B cell (primary cell): ENCODE data around the gene MAPT. TPM values are rescaled to one million over a fixed set of nuclear protein-coding genes. Genes with fewer than 3 reads are reported as not detected.

ENCODE experiments used
- ATAC-seq: fragments of 200-7000 bp; cut with Tn5 transposase; one replicate; pipeline ENCODE4 v1.10.0; 2021; ENCODE audit warnings: low read depth, mild to moderate bottlenecking, moderate number of reproducible peaks, moderate library complexity
- CTCF ChIA-PET: fragments of 350-600 bp; sonication (Branson Sonifier 250); formaldehyde crosslinking; loops from one replicate; lab custom pipeline; 2021; ENCODE audit warnings: antibody characterized with exemption, inconsistent platforms; lab: Charles Lee
- POLR2A ChIA-PET: fragments of 350-600 bp; sonication (Branson Sonifier 250); formaldehyde crosslinking; loops from one replicate; lab custom pipeline; 2021; ENCODE audit warnings: antibody characterized with exemption; lab: Charles Lee
- DNase-seq: peaks from one replicate; pipeline ENCODE4 v3.0.0; 2013
- H2AFZ ChIP-seq: 2 replicates; pipeline ENCODE4 v1.6.1; 2012; ENCODE audit warnings: mild to moderate bottlenecking, low read depth, low read length; ENCODE audit not compliant: insufficient read depth, poor library complexity, severe bottlenecking
- H3K27ac ChIP-seq, 2 donors: 1 replicate in 1 of 2; 2 replicates in 1 of 2; pipeline ENCODE4 v1.5.1; 2012 to 2013; ENCODE audit warnings: low read length in 2 of 2, mild to moderate bottlenecking in 2 of 2, moderate library complexity in 1 of 2
- H3K27me3 ChIP-seq, 4 experiments: fragments of 200-600 bp in 1 of 4; sonication (generic) in 1 of 4; replicated peaks in 1 of 4; 1 replicate in 2 of 4; 2 replicates in 2 of 4; pipeline versions ENCODE4 v1.6.1 to v1.7.0; 2013 to 2016; ENCODE audit warnings: low read length in 3 of 4, mild to moderate bottlenecking in 2 of 4, mixed read lengths in 1 of 4, moderate library complexity in 1 of 4; ENCODE audit not compliant: insufficient read depth in 4 of 4, control insufficient read depth in 3 of 4; ENCODE audit errors: control extremely low read depth in 1 of 4
- H3K36me3 ChIP-seq, 2 experiments: replicated peaks in 1 of 2; 1 replicate in 1 of 2; 2 replicates in 1 of 2; pipeline versions ENCODE4 v1.6.1 to v1.7.1; 2013; ENCODE audit warnings: low read length in 1 of 2; ENCODE audit not compliant: insufficient read depth in 2 of 2, control insufficient read depth in 1 of 2; ENCODE audit errors: control extremely low read depth in 1 of 2, extremely low read depth in 1 of 2
- H3K4me1 ChIP-seq, 2 donors: fragments of 200-600 bp in 1 of 2; sonication (generic) in 1 of 2; 1 replicate in 1 of 2; 2 replicates in 1 of 2; pipeline versions ENCODE4 v1.5.1 to v1.6.1; 2013 to 2017; ENCODE audit warnings: low read length in 2 of 2; ENCODE audit not compliant: control insufficient read depth in 2 of 2, insufficient read depth in 2 of 2
- H3K4me2 ChIP-seq: replicated peaks from 2 replicates; pipeline ENCODE3; 2012; ENCODE audit warnings: mild to moderate bottlenecking, low read depth, low read length; ENCODE audit not compliant: poor library complexity, severe bottlenecking
- H3K4me3 ChIP-seq, 5 experiments: fragments of 200-600 bp in 1 of 5; sonication (generic) in 1 of 5; 1 replicate in 3 of 5; 2 replicates in 2 of 5; pipeline versions ENCODE4 v1.5.1 to v1.7.0; 2011 to 2016; ENCODE audit warnings: low read length in 4 of 5, mild to moderate bottlenecking in 4 of 5, low read depth in 2 of 5, control low read depth in 1 of 5, moderate library complexity in 1 of 5; ENCODE audit not compliant: insufficient read depth in 1 of 5; ENCODE audit errors: control extremely low read depth in 1 of 5, extremely low read depth in 1 of 5
- H3K79me2 ChIP-seq: fragments of 200-600 bp; sonication (generic); one replicate; pipeline ENCODE4 v1.6.0; 2016; ENCODE audit warnings: low read length; ENCODE audit not compliant: control insufficient read depth, insufficient read depth
- H3K9ac ChIP-seq: fragments of 200-600 bp; sonication (generic); 2 replicates; pipeline ENCODE4 v1.6.1; 2017; ENCODE audit warnings: mild to moderate bottlenecking, low read length, moderate library complexity
- H3K9me3 ChIP-seq, 3 donors: one replicate each; pipeline versions ENCODE4 v1.6.1 to v1.7.1; 2013; ENCODE audit warnings: low read length in 2 of 3; ENCODE audit not compliant: control insufficient read depth in 2 of 3, insufficient read depth in 1 of 3; ENCODE audit errors: control extremely low read depth in 1 of 3
- H4K20me1 ChIP-seq: 2 replicates; pipeline ENCODE4 v1.6.0; 2012; ENCODE audit warnings: mild to moderate bottlenecking, low read length; ENCODE audit not compliant: insufficient read depth, control insufficient read depth, poor library complexity, severe bottlenecking
- H3K27ac Mint-ChIP-seq: one replicate; pipeline ENCODE4 v1.8.0; 2021; ENCODE audit warnings: mixed read lengths
- H3K27me3 Mint-ChIP-seq: one replicate; pipeline ENCODE4 v1.8.0; 2021; ENCODE audit warnings: mixed read lengths
- H3K4me1 Mint-ChIP-seq: one replicate; pipeline ENCODE4 v1.8.0; 2021; ENCODE audit warnings: mixed read lengths
- H3K4me3 Mint-ChIP-seq: one replicate; pipeline ENCODE4 v1.8.0; 2021; ENCODE audit warnings: mixed read lengths
- H3K9me3 Mint-ChIP-seq: one replicate; pipeline ENCODE4 v1.8.0; 2022; ENCODE audit warnings: mixed read lengths; ENCODE audit not compliant: insufficient read depth
- EZH2 ChIP-seq: IDR thresholded peaks from 2 replicates; pipeline ENCODE4 v1.6.1; 2012; ENCODE audit warnings: borderline replicate concordance, low read depth, mild to moderate bottlenecking, moderate library complexity, low read length; ENCODE audit not compliant: insufficient read depth, poor library complexity, severe bottlenecking
- WGBS: methylation state at CpG from one replicate; pipeline ENCODE4 v1.1.5; 2013; ENCODE audit warnings: missing lambda C conversion rate; ENCODE audit not compliant: insufficient coverage; 5-methylcytosine and 5-hydroxymethylcytosine counted together
- intact Hi-C: fragments of 100-400 bp; cut with micrococcal nuclease; formaldehyde crosslinking; loops from one replicate; pipeline ENCODE4 v1.10.0; 2022
- polyA plus RNA-seq: library from polyadenylated mRNA; depleted of rRNA; stranded (reverse); fragments of >200 nt; gene quantifications from 2 replicates; pipeline ENCODE4 v1.2.3, GENCODE V29; 2012
- total RNA-seq, 2 donors: library from RNA; stranded (reverse); fragments of 120-200 nt in 1 of 2; gene quantifications; 1 replicate in 1 of 2; 2 replicates in 1 of 2; pipeline versions ENCODE4 v1.2.3 to v1.2.4, GENCODE V29; 2013 to 2022
- TF ChIP-seq, protein P1 (sequence below): fragments of 200-600 bp; IDR thresholded peaks from one replicate; pipeline ENCODE4 v1.8.0; 2022; ENCODE audit warnings: antibody characterized with exemption, mild to moderate bottlenecking

The MAPT gene
- total and polyA plus RNA-seq, 2 donors (not counting 1 experiment from before 2014, with no cell fraction given) = 0.13 to 0.20 TPM

DNA sequence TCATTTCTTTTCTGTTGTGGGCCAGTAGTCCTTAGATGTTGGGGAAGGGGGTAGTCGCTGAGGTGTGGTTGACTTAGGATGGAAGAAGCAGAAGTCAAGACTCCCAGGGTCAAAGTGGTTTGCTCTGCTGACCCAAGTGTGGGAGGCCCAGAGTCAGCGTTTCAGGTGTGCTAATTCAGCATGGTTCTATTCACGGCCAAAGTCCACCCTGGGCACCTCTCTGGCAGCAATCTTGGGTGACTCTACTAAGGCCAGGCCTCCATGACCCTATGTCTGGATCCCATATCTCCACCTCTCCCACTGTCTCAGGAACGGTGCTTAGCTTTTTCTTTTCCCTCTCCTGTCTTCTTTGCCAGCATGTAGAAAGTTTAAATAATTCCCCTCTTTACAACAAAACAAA lies 32.9 kb downstream of the MAPT start:
- TF ChIP-seq EZH2 = no peak
- TF ChIP-seq, protein P1, sequence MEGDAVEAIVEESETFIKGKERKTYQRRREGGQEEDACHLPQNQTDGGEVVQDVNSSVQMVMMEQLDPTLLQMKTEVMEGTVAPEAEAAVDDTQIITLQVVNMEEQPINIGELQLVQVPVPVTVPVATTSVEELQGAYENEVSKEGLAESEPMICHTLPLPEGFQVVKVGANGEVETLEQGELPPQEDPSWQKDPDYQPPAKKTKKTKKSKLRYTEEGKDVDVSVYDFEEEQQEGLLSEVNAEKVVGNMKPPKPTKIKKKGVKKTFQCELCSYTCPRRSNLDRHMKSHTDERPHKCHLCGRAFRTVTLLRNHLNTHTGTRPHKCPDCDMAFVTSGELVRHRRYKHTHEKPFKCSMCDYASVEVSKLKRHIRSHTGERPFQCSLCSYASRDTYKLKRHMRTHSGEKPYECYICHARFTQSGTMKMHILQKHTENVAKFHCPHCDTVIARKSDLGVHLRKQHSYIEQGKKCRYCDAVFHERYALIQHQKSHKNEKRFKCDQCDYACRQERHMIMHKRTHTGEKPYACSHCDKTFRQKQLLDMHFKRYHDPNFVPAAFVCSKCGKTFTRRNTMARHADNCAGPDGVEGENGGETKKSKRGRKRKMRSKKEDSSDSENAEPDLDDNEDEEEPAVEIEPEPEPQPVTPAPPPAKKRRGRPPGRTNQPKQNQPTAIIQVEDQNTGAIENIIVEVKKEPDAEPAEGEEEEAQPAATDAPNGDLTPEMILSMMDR = no peak
- no peak for ATAC-seq
- CTCF ChIA-PET = no interaction called here

DNA sequence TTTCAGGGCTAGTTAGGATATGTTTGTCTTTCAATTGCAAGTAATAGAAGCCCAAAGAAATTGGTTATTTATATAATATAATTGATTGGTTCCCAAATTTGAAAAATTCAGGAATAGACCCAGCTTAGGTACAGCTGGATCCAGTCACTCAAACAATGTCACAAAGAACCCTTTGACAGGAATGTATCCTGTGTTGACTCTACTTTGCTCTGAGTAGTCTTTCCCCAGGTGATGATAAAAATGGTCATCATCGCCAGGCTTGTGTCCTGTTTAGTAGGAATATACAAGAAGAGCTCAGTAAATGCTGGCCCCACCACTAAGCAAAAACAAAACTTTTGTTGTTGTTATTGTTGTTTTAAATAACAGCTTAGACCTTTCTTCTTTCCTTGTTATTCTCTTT lies 35.0 kb downstream of the MAPT start:
- POLR2A ChIA-PET = no interaction called here

More for the DNA sequence above, 32.9 kb downstream of the MAPT start:
- Histone ChIP-seq H3K9ac (no peak overlapping the region), H3K27ac (no peak overlapping the region), H3K27me3 (peaks cover 0 to 5% (median 0%) of the 10 kb centered on the region in 4 experiments), H3K79me2 (no peaks in the 10 kb centered on the region), H3K9me3 (peaks cover 2 to 18% (median 10%) of the 10 kb centered on the region in 3 donors), H3K4me3 (no peak overlapping the region), H3K4me2 (no peak overlapping the region), H3K4me1 (no peaks in the 10 kb centered on the region), H3K36me3 (no peaks in the 10 kb centered on the region), H4K20me1 (no peaks in the 10 kb centered on the region), H2AFZ (no peak overlapping the region)
- Mint-ChIP-seq H3K4me3 (no peak overlapping the region), H3K9me3 (peaks cover 4% of the 10 kb centered on the region), H3K4me1 (no peaks in the 10 kb centered on the region), H3K27ac (no peak overlapping the region), H3K27me3 (peaks cover 38% of the 10 kb centered on the region)
- intact Hi-C loops = no loop called here
- no peak for DNase-seq
- POLR2A ChIA-PET = no interaction called here
- WGBS = 89% methylated on average over 4 of the region's 4 CpGs

More for the DNA sequence above, 35.0 kb downstream of the MAPT start:
- Histone ChIP-seq H3K4me2 (no peak overlapping the region), H3K4me3 (no peak overlapping the region), H3K27me3 (peaks cover 0 to 5% (median 0%) of the 10 kb centered on the region in 4 experiments), H3K36me3 (no peaks in the 10 kb centered on the region), H3K79me2 (no peaks in the 10 kb centered on the region), H4K20me1 (no peaks in the 10 kb centered on the region), H2AFZ (no peak overlapping the region), H3K9ac (no peak overlapping the region), H3K4me1 (no peaks in the 10 kb centered on the region), H3K9me3 (peaks cover 2 to 18% (median 10%) of the 10 kb centered on the region in 3 donors), H3K27ac (no peak overlapping the region)
- no peak overlapping the region for H3K4me3 Mint-ChIP-seq
- peaks cover 29% of the 10 kb centered on the region for H3K27me3 Mint-ChIP-seq
- intact Hi-C loops = no loop called here
- no peak overlapping the region for H3K27ac Mint-ChIP-seq
- TF ChIP-seq EZH2 = no peak
- TF ChIP-seq, protein P1 = no peak
- ATAC-seq = no peak
- no peak for DNase-seq
- WGBS = no CpG with 5 or more reads among the region's 1 CpG
- CTCF ChIA-PET = no interaction called here
- no peaks in the 10 kb centered on the region for H3K4me1 Mint-ChIP-seq
- H3K9me3 Mint-ChIP-seq = peaks cover 4% of the 10 kb centered on the region
